Measurements from ENCODE around the gene MARCKS. TPM values are rescaled to one million over a fixed set of nuclear protein-coding genes. Genes with fewer than 3 reads are reported as not detected.

The MARCKS gene
- total RNA-seq, 1 experiment from 2014 or later, result 35.3 TPM

DNA sequence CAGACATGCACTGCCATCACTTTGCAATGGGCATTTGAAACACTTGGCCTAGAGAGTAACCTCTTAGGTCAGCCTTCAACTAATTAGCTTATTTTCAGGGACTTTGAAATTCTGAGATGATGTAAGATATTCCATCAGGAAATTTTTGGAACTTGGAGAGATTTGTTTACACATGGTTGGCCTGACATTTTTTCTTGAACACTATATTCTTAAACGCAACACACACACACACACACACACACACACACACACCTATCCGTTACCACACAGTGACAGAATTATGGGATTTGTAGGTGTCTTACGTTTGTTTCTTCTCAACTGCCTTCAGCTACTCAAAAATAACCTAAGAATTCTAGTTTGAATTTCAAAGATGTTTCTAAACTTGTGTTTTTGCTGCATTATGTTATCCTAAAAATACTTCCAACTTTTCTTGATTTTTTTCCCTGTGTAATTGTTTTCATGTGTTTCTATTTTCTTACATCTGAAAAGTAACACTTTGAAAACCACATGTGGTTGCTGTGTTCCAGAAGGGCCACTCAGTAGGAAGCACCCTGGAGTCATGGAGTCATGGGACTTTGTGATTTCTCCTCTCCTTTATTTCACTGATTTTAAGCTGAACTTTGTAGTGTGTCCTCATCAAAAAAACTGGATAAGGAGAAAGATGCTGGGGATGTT is 31.9 kb downstream of the MARCKS start:
- no peak for ATAC-seq
- intact Hi-C loops (cut with micrococcal nuclease; ENCODE audit: unreplicated experiment), result no loop called here
- no peaks in the 10 kb centered on the region for H3K36me3 ChIP-seq (ENCODE audit: control insufficient read depth, insufficient read depth, low read length)
- ChIA-PET POLR2A (interaction anchor here (0.5 kb wide), 1 partner anchor 28 kb away, joined by 3 read pairs; no protein-coding TSS in a partner anchor), CTCF (interaction anchor here (0.6 to 0.8 kb wide), 2 partner anchors 1122 to 1594 kb away, joined by 6 to 8 read pairs; no protein-coding TSS in a partner anchor)
- no peak for DNase-seq (ENCODE audit: low read depth, low spot score)
- in situ Hi-C loops (cut with HindIII; ENCODE audit: low pct_unique_long_range_greater_than_20kb, low sequenced_read_pairs), result no loop called here
- H3K4me1 ChIP-seq (ENCODE audit: control insufficient read depth, insufficient read depth, low read length), result no peaks in the 10 kb centered on the region
- H3K9me3 ChIP-seq (ENCODE audit: control insufficient read depth, insufficient read depth, low read depth, low read length), result no peaks in the 10 kb centered on the region
- no peak overlapping the region for H3K27ac ChIP-seq (ENCODE audit: low read length)
- H3K4me3 ChIP-seq (ENCODE audit: low read depth in 2 of 2, low read length in 2 of 2), result no peak overlapping the region
- no peaks in the 10 kb centered on the region for H3K27me3 ChIP-seq (ENCODE audit: control insufficient read depth, insufficient read depth, low read length)
- TF ChIP-seq POLR2AphosphoS5 (IDR thresholded peaks at IDR 0.05; ENCODE audit: low read depth, low read length), result no peak
- TF ChIP-seq, protein P1, sequence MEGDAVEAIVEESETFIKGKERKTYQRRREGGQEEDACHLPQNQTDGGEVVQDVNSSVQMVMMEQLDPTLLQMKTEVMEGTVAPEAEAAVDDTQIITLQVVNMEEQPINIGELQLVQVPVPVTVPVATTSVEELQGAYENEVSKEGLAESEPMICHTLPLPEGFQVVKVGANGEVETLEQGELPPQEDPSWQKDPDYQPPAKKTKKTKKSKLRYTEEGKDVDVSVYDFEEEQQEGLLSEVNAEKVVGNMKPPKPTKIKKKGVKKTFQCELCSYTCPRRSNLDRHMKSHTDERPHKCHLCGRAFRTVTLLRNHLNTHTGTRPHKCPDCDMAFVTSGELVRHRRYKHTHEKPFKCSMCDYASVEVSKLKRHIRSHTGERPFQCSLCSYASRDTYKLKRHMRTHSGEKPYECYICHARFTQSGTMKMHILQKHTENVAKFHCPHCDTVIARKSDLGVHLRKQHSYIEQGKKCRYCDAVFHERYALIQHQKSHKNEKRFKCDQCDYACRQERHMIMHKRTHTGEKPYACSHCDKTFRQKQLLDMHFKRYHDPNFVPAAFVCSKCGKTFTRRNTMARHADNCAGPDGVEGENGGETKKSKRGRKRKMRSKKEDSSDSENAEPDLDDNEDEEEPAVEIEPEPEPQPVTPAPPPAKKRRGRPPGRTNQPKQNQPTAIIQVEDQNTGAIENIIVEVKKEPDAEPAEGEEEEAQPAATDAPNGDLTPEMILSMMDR (IDR thresholded peaks at IDR 0.05), result no peak
- no peak for TF ChIP-seq SIN3A (IDR thresholded peaks at IDR 0.05; ENCODE audit: borderline replicate concordance, insufficient read depth, low read depth, low read length)
- TF ChIP-seq, protein P2, sequence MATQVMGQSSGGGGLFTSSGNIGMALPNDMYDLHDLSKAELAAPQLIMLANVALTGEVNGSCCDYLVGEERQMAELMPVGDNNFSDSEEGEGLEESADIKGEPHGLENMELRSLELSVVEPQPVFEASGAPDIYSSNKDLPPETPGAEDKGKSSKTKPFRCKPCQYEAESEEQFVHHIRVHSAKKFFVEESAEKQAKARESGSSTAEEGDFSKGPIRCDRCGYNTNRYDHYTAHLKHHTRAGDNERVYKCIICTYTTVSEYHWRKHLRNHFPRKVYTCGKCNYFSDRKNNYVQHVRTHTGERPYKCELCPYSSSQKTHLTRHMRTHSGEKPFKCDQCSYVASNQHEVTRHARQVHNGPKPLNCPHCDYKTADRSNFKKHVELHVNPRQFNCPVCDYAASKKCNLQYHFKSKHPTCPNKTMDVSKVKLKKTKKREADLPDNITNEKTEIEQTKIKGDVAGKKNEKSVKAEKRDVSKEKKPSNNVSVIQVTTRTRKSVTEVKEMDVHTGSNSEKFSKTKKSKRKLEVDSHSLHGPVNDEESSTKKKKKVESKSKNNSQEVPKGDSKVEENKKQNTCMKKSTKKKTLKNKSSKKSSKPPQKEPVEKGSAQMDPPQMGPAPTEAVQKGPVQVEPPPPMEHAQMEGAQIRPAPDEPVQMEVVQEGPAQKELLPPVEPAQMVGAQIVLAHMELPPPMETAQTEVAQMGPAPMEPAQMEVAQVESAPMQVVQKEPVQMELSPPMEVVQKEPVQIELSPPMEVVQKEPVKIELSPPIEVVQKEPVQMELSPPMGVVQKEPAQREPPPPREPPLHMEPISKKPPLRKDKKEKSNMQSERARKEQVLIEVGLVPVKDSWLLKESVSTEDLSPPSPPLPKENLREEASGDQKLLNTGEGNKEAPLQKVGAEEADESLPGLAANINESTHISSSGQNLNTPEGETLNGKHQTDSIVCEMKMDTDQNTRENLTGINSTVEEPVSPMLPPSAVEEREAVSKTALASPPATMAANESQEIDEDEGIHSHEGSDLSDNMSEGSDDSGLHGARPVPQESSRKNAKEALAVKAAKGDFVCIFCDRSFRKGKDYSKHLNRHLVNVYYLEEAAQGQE (IDR thresholded peaks at IDR 0.05; ENCODE audit: insufficient read depth in 1 of 2, low read depth in 2 of 2, low read length in 1 of 2), result no peak
- no TSS peak for BruUV-seq (replicated peaks)

DNA sequence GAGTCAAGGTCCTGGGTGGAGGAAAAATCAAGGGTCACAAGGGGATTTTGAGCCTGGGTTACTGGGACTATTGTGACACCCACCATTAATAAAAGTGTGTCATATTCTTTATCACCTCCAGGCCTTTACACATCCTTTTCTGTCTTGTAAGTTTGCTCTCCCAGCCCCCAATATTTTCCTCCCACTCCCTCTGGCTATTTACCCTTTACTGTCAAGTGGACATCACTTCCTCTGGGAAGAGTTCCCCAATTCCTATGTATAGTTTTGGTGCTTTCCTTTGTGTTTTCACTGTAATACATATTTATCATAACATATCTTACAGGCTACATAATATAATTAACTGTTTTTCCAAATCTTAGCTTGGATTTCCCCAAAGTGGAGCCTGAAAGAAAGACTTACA is 36.3 kb downstream of the MARCKS start:
- Histone ChIP-seq H3K4me1 (ENCODE audit: control insufficient read depth, insufficient read depth, low read length) (no peaks in the 10 kb centered on the region), H3K27ac (ENCODE audit: low read length) (no peak overlapping the region), H3K4me3 (ENCODE audit: low read depth in 2 of 2, low read length in 2 of 2) (no peak overlapping the region), H3K9me3 (ENCODE audit: control insufficient read depth, insufficient read depth, low read depth, low read length) (no peaks in the 10 kb centered on the region), H3K36me3 (ENCODE audit: control insufficient read depth, insufficient read depth, low read length) (no peaks in the 10 kb centered on the region), H3K27me3 (ENCODE audit: control insufficient read depth, insufficient read depth, low read length) (no peaks in the 10 kb centered on the region)
- ChIA-PET CTCF (interaction anchor here (0.6 kb wide), 1 partner anchor 14 kb away, joined by 3 read pairs; no protein-coding TSS in a partner anchor), POLR2A (no interaction called here)
- TF ChIP-seq SIN3A (IDR thresholded peaks at IDR 0.05; ENCODE audit: borderline replicate concordance, insufficient read depth, low read depth, low read length) (no peak), TCF7L2 (IDR thresholded peaks at IDR 0.05; ENCODE audit: low read depth, low read length) (no peak), POLR2AphosphoS5 (IDR thresholded peaks at IDR 0.05; ENCODE audit: low read depth, low read length) (no peak)
- TF ChIP-seq, protein P2 (IDR thresholded peaks at IDR 0.05; ENCODE audit: insufficient read depth in 1 of 2, low read depth in 2 of 2, low read length in 1 of 2), result no peak
- intact Hi-C loops (cut with micrococcal nuclease; ENCODE audit: unreplicated experiment), result loop anchor here (10.0 kb wide), 1 partner anchor 1559 kb away; no protein-coding TSS in a partner anchor
- in situ Hi-C loops (cut with HindIII; ENCODE audit: low pct_unique_long_range_greater_than_20kb, low sequenced_read_pairs), result no loop called here
- no peak for DNase-seq (ENCODE audit: low read depth, low spot score)
- no peak for ATAC-seq
- no TSS peak for BruUV-seq (replicated peaks)

Measured in Panc1 (cell line).